Endodermal cell (in vitro differentiated cells): ENCODE results near the gene NETO1. TPM values are rescaled to one million over a fixed set of nuclear protein-coding genes. Genes with fewer than 3 reads are reported as not detected.

Experiments used
- DNase-seq: peaks from one replicate; pipeline ENCODE4 v3.0.0-alpha.2; 2017
- H3K27ac ChIP-seq: 2 replicates; pipeline ENCODE4 v1.5.1; 2013; ENCODE audit warnings: mild to moderate bottlenecking, low read depth, low read length, moderate library complexity
- H3K27me3 ChIP-seq: 2 replicates; pipeline ENCODE4 v1.6.1; 2013; ENCODE audit warnings: mild to moderate bottlenecking, low read length, moderate library complexity; ENCODE audit not compliant: insufficient read depth, control insufficient read depth, poor library complexity, severe bottlenecking
- H3K36me3 ChIP-seq: 2 replicates; pipeline ENCODE4 v1.7.0; 2013; ENCODE audit warnings: mild to moderate bottlenecking, low read length, moderate library complexity; ENCODE audit not compliant: control insufficient read depth, insufficient read depth
- H3K4me1 ChIP-seq: one replicate; pipeline ENCODE4 v1.7.0; 2013; ENCODE audit warnings: low read length; ENCODE audit not compliant: control insufficient read depth, insufficient read depth
- H3K4me3 ChIP-seq: 2 replicates; pipeline ENCODE4 v1.5.1; 2013; ENCODE audit warnings: mild to moderate bottlenecking, low read length, moderate library complexity
- H3K9ac ChIP-seq: 2 replicates; pipeline ENCODE4 v1.6.1; 2013; ENCODE audit warnings: mild to moderate bottlenecking, low read length, moderate library complexity; ENCODE audit not compliant: poor library complexity, severe bottlenecking; ENCODE audit errors: extremely low read depth
- H3K9me3 ChIP-seq: 2 replicates; pipeline ENCODE4 v1.6.1; 2013; ENCODE audit warnings: mild to moderate bottlenecking, low read length, moderate library complexity; ENCODE audit not compliant: control insufficient read depth
- H3K27ac Mint-ChIP-seq: 2 replicates; pipeline ENCODE4 v1.8.0; 2020; ENCODE audit warnings: mixed read lengths
- H3K27me3 Mint-ChIP-seq: 2 replicates; pipeline ENCODE4 v1.8.0; 2021; ENCODE audit warnings: mild to moderate bottlenecking, mixed read lengths; ENCODE audit not compliant: insufficient read depth
- H3K36me3 Mint-ChIP-seq: 2 replicates; pipeline ENCODE4 v1.8.0; 2020; ENCODE audit warnings: low read depth, mixed read lengths
- H3K4me1 Mint-ChIP-seq: 2 replicates; pipeline ENCODE4 v1.8.0; 2020; ENCODE audit warnings: mixed read lengths
- H3K4me3 Mint-ChIP-seq: 2 replicates; pipeline ENCODE4 v1.8.0; 2020; ENCODE audit warnings: mild to moderate bottlenecking, moderate library complexity, mixed read lengths
- H3K9me3 Mint-ChIP-seq: 2 replicates; pipeline ENCODE4 v1.8.0; 2020; ENCODE audit warnings: mild to moderate bottlenecking, mixed read lengths
- WGBS, 2 experiments: methylation state at CpG; one replicate each; pipeline versions ENCODE4 v1.1.5 to v1.1.7; 2013; ENCODE audit warnings: missing lambda C conversion rate in 2 of 2, mixed read lengths in 1 of 2; ENCODE audit not compliant: insufficient coverage in 1 of 2, insufficient read length in 1 of 2; 5-methylcytosine and 5-hydroxymethylcytosine counted together
- total RNA-seq, 2 donors: library from RNA; stranded (reverse); fragmentation: NEBNext Ultra II Directional in 1 of 2; extraction: Animal tissue kit (Norgen Biotek cat#: 25700) in 1 of 2; gene quantifications; 2 replicates in 1 of 2; 3 replicates in 1 of 2; pipeline ENCODE4 v1.2.1, GENCODE V29; 2021
- TF ChIP-seq, protein P1 (sequence below): fragments of 200-600 bp; sonication (generic); conservative IDR thresholded peaks from 2 replicates; pipeline ENCODE4 v1.5.0; 2021; ENCODE audit warnings: antibody characterized with exemption, mild to moderate bottlenecking

NETO1 gene
- total RNA-seq, 2 donors from 2014 or later = 4.2 to 6.5 TPM

GRCh38 chr18:72819050-72819449 lies 48.7 kb downstream of the NETO1 start:
- no peak for DNase-seq
- no peak overlapping the region for H3K4me3 ChIP-seq
- TF ChIP-seq, protein P1, sequence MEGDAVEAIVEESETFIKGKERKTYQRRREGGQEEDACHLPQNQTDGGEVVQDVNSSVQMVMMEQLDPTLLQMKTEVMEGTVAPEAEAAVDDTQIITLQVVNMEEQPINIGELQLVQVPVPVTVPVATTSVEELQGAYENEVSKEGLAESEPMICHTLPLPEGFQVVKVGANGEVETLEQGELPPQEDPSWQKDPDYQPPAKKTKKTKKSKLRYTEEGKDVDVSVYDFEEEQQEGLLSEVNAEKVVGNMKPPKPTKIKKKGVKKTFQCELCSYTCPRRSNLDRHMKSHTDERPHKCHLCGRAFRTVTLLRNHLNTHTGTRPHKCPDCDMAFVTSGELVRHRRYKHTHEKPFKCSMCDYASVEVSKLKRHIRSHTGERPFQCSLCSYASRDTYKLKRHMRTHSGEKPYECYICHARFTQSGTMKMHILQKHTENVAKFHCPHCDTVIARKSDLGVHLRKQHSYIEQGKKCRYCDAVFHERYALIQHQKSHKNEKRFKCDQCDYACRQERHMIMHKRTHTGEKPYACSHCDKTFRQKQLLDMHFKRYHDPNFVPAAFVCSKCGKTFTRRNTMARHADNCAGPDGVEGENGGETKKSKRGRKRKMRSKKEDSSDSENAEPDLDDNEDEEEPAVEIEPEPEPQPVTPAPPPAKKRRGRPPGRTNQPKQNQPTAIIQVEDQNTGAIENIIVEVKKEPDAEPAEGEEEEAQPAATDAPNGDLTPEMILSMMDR = no peak
- H3K9me3 Mint-ChIP-seq = no peaks in the 10 kb centered on the region
- no peaks in the 10 kb centered on the region for H3K36me3 ChIP-seq
- H3K4me1 ChIP-seq = no peaks in the 10 kb centered on the region
- peaks cover 4% of the 10 kb centered on the region for H3K4me1 Mint-ChIP-seq
- H3K36me3 Mint-ChIP-seq = no peaks in the 10 kb centered on the region
- no peak overlapping the region for H3K9ac ChIP-seq
- no peaks in the 10 kb centered on the region for H3K9me3 ChIP-seq
- H3K27me3 ChIP-seq = no peaks in the 10 kb centered on the region
- H3K27ac ChIP-seq = no peak overlapping the region
- H3K27me3 Mint-ChIP-seq = no peaks in the 10 kb centered on the region
- no peak overlapping the region for H3K4me3 Mint-ChIP-seq
- H3K27ac Mint-ChIP-seq = no peak overlapping the region

- Mint-ChIP-seq H3K4me1 (peaks cover 4% of the 10 kb centered on the region), H3K36me3 (no peaks in the 10 kb centered on the region), H3K4me3 (no peak overlapping the region), H3K9me3 (no peaks in the 10 kb centered on the region), H3K27me3 (no peaks in the 10 kb centered on the region), H3K27ac (no peak overlapping the region)
- H3K4me1 ChIP-seq = no peaks in the 10 kb centered on the region
- TF ChIP-seq, protein P1 = no peak
- no peaks in the 10 kb centered on the region for H3K27me3 ChIP-seq
- no peak overlapping the region for H3K9ac ChIP-seq
- H3K9me3 ChIP-seq = no peaks in the 10 kb centered on the region
- H3K27ac ChIP-seq = no peak overlapping the region
- WGBS, 2 experiments = 86 to 88% methylated on average over 6 to 7 of the region's 7 CpGs
- no peak for DNase-seq
- H3K4me3 ChIP-seq = no peak overlapping the region
- no peaks in the 10 kb centered on the region for H3K36me3 ChIP-seq
These were observed 56.7 kb downstream of the NETO1 start for GRCh38 chr18:72811047-72811446.

- Histone ChIP-seq H3K27ac (no peak overlapping the region), H3K4me3 (no peak overlapping the region), H3K36me3 (no peaks in the 10 kb centered on the region), H3K27me3 (no peaks in the 10 kb centered on the region), H3K9ac (no peak overlapping the region), H3K9me3 (no peaks in the 10 kb centered on the region), H3K4me1 (no peaks in the 10 kb centered on the region)
- H3K36me3 Mint-ChIP-seq = no peaks in the 10 kb centered on the region
- H3K9me3 Mint-ChIP-seq = no peaks in the 10 kb centered on the region
- no peaks in the 10 kb centered on the region for H3K27me3 Mint-ChIP-seq
- WGBS, 2 experiments = 83 to 86% methylated on average over 2 of the region's 2 CpGs
- no peak for DNase-seq
- TF ChIP-seq, protein P1 = no peak
- peaks cover 8% of the 10 kb centered on the region for H3K4me1 Mint-ChIP-seq
- no peak overlapping the region for H3K4me3 Mint-ChIP-seq
- no peak overlapping the region for H3K27ac Mint-ChIP-seq
These were observed 59.1 kb downstream of the NETO1 start for GRCh38 chr18:72808680-72809079.
